Memory B cell (primary cell): ENCODE results near the gene ZNF225.
"Not testable (repeated sequence)": the region's sequence is repeated elsewhere in the genome, so short reads cannot be mapped to it uniquely, and the experiment has no call there.

Source experiments
- ATAC-seq: fragments of 150-1000 bp; cut with Tn5 transposase; 2 replicates; pipeline ENCODE4 v1.10.0; 2021; ENCODE audit warnings: low read depth, mild to moderate bottlenecking, moderate library complexity
- DNase-seq, 2 donors: peaks; one replicate each; pipeline ENCODE4 v3.0.0; 2022; ENCODE audit warnings: low spot score in 2 of 2
- H3K27ac Mint-ChIP-seq: one replicate; pipeline ENCODE4 v1.8.0; 2022; ENCODE audit warnings: mild to moderate bottlenecking, moderate library complexity, mixed read lengths
- H3K27me3 Mint-ChIP-seq: one replicate; pipeline ENCODE4 v1.8.0; 2022; ENCODE audit warnings: mixed read lengths
- H3K36me3 Mint-ChIP-seq: one replicate; pipeline ENCODE4 v1.8.0; 2022; ENCODE audit warnings: mild to moderate bottlenecking, mixed read lengths
- H3K4me1 Mint-ChIP-seq: one replicate; pipeline ENCODE4 v1.8.0; 2022; ENCODE audit warnings: mixed read lengths
- H3K4me3 Mint-ChIP-seq: one replicate; pipeline ENCODE4 v1.8.0; 2022; ENCODE audit warnings: mild to moderate bottlenecking, moderate library complexity, mixed read lengths
- H3K9me3 Mint-ChIP-seq: one replicate; pipeline ENCODE4 v1.8.0; 2022; ENCODE audit warnings: mixed read lengths

The ZNF225 gene

DNA sequence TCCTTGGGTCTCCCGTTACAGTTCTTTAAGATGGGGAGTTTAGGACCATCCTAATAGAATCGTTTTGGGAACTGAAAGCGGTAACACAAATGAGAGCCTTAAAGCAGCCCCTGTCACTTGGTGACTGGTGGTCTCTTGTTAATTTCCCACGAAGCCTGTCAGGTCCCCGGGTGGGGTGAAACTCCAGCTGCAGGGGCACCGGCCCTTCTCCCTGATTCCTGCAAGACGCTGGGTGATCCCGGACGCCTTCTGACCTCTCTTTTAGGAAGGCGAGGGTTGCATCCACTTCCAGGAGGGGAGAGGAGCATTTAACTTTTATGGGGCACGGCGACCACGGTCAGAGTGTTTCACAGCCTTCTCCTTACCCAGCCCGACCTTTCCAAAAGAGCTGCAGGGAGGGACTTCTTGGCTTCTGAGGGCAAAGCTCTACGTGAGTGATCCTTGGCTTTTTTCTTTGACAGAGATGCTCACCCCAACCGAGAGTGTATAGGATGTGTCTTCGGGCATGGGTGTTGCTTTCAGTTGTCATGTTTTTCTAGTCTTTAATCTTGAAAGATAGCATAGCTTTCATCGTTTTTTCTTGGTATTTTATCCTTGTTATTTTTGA is 688 bp downstream of the ZNF225 start:
- H3K36me3 Mint-ChIP-seq = peaks cover 24% of the 10 kb centered on the region
- H3K9me3 Mint-ChIP-seq = peaks cover 7% of the 10 kb centered on the region
- H3K4me3 Mint-ChIP-seq = peak overlapping the region; percentile 98
- H3K27me3 Mint-ChIP-seq = no peaks in the 10 kb centered on the region
- H3K4me1 Mint-ChIP-seq = peaks cover 17% of the 10 kb centered on the region
- DNase-seq (no peak), ATAC-seq (peak; percentile 14)
- H3K27ac Mint-ChIP-seq = peak overlapping the region; percentile 83

DNA sequence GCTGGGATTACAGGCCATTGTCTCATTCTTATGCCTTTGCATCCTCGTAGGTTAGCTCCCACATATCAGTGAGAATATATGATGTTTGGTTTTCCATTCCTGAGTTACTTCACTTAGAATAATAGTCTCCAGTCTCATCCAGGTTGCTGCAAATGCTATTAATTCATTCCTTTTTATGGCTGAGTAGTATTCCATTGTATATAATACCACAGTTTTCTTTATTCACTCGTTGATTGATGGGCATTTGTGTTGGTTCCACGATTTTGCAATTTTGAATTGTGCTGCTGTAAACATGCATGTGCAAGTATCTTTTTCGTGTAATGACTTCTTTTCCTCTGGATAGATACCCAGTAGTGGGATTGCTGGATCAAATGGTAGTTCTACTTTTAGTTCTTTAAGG is 8.0 kb downstream of the ZNF225 start:
- H3K4me3 Mint-ChIP-seq, ATAC-seq, H3K4me1 Mint-ChIP-seq, H3K27me3 Mint-ChIP-seq, H3K27ac Mint-ChIP-seq, DNase-seq: not testable (repeated sequence)
- Mint-ChIP-seq H3K9me3 (peaks cover 27% of the 10 kb centered on the region), H3K36me3 (peaks cover 83% of the 10 kb centered on the region)

DNA sequence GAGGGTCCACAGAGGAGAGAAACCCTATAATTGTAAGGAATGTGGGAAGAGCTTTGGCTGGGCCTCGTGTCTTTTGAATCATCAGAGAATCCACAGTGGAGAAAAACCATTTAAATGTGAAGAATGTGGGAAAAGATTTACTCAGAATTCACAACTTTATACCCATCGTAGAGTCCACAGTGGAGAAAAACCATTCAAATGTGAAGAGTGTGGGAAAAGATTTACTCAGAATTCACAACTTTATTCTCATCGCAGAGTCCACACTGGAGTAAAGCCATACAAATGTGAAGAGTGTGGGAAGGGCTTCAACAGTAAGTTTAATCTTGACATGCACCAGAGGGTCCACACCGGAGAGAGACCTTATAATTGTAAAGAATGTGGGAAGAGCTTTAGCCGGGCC is 18.8 kb downstream of the ZNF225 start:
- ATAC-seq (no peak), DNase-seq (no peak)
- Mint-ChIP-seq H3K9me3 (peaks cover 9% of the 10 kb centered on the region), H3K36me3 (peaks cover 34% of the 10 kb centered on the region), H3K4me1 (no peaks in the 10 kb centered on the region), H3K27ac (no peak overlapping the region), H3K27me3 (no peaks in the 10 kb centered on the region), H3K4me3 (no peak overlapping the region)

DNA sequence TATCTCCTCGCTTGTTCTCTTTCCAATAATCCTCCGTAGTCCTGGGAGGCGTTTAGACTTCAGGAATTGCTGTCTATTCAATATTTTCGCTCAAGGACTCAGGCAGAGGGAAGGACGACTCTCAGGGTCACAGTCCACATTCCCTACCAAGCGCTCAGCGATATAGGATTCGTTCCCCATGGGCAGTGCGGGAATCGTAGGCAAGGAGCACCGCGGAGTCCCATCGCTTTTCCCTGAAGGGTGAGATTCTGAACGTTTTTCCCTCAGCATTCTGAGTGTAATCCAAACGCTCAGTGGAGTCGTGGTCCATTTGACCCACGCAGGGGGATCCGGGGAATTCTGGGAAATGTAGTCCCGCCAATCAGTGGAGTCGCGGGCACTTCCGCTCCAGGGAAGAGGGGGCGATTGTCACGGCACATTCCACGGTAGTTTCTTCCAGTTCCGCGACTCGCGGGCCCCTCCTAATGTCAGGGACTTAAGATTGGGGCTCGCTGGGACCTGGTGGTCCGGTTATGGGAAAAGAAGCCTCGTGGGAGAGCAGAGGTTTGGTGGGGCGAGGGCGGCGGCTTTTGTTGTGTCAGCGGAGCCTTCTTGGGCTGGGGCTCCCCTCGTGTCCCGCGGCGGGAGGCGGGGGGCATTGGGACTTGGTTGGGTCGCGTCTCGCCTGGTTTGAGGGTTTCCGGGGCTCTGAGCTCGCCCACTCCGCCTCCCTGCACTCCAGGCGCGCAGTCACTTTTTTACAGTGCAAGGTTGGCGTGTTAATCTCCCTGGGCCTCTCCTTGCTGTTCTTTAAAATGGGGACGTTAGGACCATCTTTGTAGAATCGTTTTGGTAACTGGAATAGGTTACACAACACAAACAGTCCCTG is 28.2 kb downstream of the ZNF225 start, which contains the start of gene ZNF234:
ZNF234 (plus strand) TSS at position 364 of the 868 bp plus-strand sequence. CDS start 3,079 bp downstream, outside the sequence.
- Mint-ChIP-seq H3K27ac (peak within 1 kb of the TSS; percentile 94), H3K4me3 (peak within 1 kb of the TSS; percentile 96), H3K36me3 (peaks cover 21% of the 10 kb centered on the region), H3K4me1 (peaks cover 13% of the 10 kb centered on the region), H3K27me3 (no peaks in the 10 kb centered on the region), H3K9me3 (peaks cover 5% of the 10 kb centered on the region)
- DNase-seq (peak; percentile 28 to 45), ATAC-seq (peak; percentile 90)

DNA sequence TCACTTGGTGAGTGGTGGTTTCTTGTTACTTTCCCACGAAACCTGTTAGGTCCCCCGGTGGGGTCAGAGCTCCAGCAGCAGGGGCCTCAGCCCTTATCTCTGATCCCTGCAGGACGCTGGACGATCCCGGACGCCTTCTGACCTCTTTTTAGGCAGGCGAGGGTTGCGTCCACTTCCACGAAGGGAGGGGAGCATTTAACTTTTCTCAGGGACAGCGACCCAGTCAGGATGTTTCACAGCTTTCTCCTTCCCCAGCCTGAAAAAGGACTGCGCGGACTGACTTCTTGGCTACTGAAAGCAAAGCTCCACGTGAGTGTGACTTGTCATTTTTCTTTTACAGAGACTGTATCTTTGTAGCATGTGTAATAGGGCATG is 28.8 kb downstream of the ZNF225 start:
- no peak for ATAC-seq
- peaks cover 2% of the 10 kb centered on the region for H3K9me3 Mint-ChIP-seq
- peak overlapping the region; percentile 94 for H3K27ac Mint-ChIP-seq
- peaks cover 13% of the 10 kb centered on the region for H3K4me1 Mint-ChIP-seq
- peak overlapping the region; percentile 96 for H3K4me3 Mint-ChIP-seq
- no peak for DNase-seq
- H3K36me3 Mint-ChIP-seq = peaks cover 21% of the 10 kb centered on the region
- no peaks in the 10 kb centered on the region for H3K27me3 Mint-ChIP-seq

DNA sequence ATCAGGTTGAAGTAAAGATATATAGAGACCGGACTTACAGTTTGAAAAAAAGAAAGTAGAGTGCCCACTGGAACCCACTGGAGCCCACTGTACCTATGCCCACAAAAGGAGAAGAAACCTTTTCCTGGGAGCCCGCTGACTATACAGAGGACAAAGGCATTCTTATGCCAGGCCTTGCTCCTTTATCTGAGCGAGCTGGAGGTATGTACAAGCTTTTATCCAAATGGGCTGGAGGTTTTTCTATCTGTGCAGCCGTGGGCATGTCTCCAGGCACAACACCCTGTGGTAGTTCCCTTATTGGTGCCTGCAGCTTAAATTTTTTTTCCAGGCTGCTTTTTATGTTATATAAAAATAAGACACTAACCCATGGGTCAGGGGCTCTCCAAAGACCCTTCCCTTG is 36.6 kb downstream of the ZNF225 start:
- Mint-ChIP-seq H3K4me1 (no peaks in the 10 kb centered on the region), H3K9me3 (peaks cover 16% of the 10 kb centered on the region), H3K4me3 (no peak overlapping the region), H3K27me3 (no peaks in the 10 kb centered on the region), H3K27ac (no peak overlapping the region), H3K36me3 (peaks cover 68% of the 10 kb centered on the region)
- DNase-seq = no peak
- ATAC-seq = no peak

DNA sequence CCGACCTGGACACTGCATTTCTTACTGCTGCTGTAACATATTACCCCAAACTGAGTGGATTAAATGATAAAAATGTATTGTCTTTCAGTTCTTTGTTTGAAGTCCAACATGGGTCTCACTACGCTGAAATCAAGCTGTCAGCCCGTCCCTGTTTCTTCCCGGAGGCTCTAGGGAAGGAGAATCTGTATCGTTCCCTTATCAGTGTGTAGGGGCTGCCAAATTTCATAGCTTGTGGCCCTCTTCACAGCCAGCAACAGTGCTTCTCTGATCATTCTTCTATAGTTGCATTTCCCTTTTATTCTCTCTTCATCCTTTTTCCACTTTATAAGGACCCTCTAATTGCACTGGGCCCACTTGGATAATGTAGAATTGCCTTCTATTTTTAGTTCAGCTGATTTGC is 38.3 kb downstream of the ZNF225 start:
- DNase-seq (no peak), ATAC-seq (no peak)
- Mint-ChIP-seq H3K4me3 (no peak overlapping the region), H3K4me1 (no peaks in the 10 kb centered on the region), H3K9me3 (peaks cover 19% of the 10 kb centered on the region), H3K36me3 (peaks cover 68% of the 10 kb centered on the region), H3K27ac (no peak overlapping the region), H3K27me3 (no peaks in the 10 kb centered on the region)

DNA sequence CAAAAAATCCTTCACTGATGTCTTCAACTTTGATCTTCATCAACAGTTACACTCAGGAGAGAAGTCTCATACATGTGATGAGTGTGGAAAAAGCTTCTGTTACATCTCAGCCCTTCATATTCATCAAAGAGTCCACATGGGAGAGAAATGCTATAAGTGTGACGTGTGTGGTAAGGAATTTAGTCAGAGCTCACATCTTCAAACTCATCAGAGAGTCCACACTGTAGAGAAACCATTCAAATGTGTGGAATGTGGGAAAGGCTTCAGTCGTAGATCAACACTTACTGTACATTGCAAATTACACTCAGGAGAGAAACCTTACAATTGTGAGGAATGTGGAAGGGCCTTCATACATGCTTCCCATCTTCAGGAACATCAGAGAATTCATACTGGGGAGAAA is 43.3 kb downstream of the ZNF225 start:
- Mint-ChIP-seq H3K4me3 (no peak overlapping the region), H3K27me3 (no peaks in the 10 kb centered on the region), H3K27ac (no peak overlapping the region), H3K9me3 (peaks cover 25% of the 10 kb centered on the region), H3K36me3 (peaks cover 53% of the 10 kb centered on the region), H3K4me1 (no peaks in the 10 kb centered on the region)
- DNase-seq (no peak), ATAC-seq (no peak)

DNA sequence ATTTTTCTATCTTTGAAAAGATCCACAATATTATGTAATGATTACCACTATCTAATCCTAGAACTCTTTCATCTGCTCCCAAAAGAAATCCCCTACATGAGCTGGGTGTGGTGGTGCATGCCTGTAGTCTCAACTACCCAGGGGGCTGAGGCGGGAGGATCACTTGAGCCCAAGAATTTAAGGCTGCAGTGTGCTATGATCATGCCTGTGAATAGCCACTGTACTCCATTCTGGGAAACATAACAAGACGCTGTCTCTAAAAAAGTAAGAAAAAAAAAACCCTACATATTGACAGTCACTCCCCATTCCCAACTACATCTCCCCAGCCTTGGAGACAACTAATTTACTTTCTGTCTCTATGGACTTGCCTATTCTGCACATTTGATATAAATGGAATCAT is 50.6 kb downstream of the ZNF225 start:
- H3K4me1 Mint-ChIP-seq = peaks cover 14% of the 10 kb centered on the region

DNA sequence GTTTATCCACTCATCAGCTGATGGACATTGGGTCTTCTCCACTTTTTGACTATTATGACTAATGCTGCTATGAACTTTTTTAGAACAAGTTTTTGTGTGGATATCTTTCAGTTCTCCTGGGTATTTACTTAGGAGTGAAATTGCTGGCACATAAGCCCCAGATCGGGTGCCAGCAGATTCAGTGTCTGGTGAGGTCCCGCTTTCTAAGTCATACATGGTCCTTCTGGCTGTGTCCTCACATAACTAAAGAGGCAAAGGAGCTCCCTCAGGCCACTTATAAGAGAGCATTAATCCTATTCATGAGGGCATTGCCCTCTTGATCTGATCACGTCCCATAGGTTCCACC is 51.1 kb downstream of the ZNF225 start:
- peaks cover 14% of the 10 kb centered on the region for H3K4me1 Mint-ChIP-seq
- ATAC-seq = no peak
- H3K4me3 Mint-ChIP-seq = peak overlapping the region; percentile 98
- peaks cover 9% of the 10 kb centered on the region for H3K9me3 Mint-ChIP-seq
- no peaks in the 10 kb centered on the region for H3K27me3 Mint-ChIP-seq
- peak overlapping the region; percentile 97 for H3K27ac Mint-ChIP-seq
- DNase-seq = no peak
- peaks cover 18% of the 10 kb centered on the region for H3K36me3 Mint-ChIP-seq

More for the DNA sequence above, 50.6 kb downstream of the ZNF225 start:
- H3K36me3 Mint-ChIP-seq = peaks cover 18% of the 10 kb centered on the region
- no peaks in the 10 kb centered on the region for H3K27me3 Mint-ChIP-seq
- DNase-seq (no peak), ATAC-seq (no peak)
- H3K4me3 Mint-ChIP-seq = no peak overlapping the region
- peaks cover 9% of the 10 kb centered on the region for H3K9me3 Mint-ChIP-seq
- no peak overlapping the region for H3K27ac Mint-ChIP-seq

DNA sequence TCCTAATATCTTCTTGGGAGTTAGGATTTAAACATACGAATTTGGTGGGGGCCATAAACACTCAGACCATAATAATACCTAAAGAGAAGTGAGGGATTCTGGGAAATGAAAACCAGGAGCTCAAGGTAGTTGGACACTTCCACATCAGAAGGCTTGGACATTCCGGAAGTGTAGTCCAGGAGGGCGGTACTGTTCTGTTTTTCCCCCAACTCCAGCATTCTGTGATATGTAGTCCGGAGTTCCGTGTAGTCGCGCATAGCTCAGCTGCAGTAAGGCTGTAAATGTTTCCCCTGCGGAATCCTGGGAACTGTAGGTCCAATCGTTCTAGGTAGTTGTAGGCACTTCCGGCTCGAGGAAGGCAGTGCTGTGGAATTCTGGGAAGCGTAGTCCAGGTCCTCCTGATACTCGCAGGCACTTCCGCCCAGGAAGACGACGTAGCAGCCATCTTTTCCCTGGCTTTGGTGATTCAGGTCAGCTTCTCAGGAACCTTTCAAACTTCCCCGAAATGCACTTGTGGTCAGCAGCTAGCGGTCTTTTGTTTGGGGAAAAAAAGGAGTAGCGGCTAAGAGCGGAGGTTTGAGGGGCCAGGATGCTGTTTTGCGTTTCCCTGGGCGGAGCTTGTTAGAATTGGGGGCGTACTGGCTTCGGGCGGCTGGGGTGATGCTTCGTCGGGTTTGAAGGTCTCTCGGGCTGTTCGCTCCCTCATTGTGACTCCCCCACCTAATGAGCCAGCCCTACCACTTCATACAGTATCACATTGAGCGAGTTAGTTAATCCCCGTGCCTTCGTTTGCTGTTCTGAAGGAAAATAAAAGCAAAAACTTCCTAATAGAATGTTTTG is 51.7 kb downstream of the ZNF225 start, which contains the start of gene ZNF226:
ZNF226 (plus strand) TSS at position 428 of the 840 bp plus-strand sequence. CDS start 4,981 bp downstream, outside the sequence.
- Mint-ChIP-seq H3K4me1 (peaks cover 14% of the 10 kb centered on the region), H3K9me3 (peaks cover 9% of the 10 kb centered on the region), H3K4me3 (peak within 1 kb of the TSS; percentile 98), H3K27me3 (no peaks in the 10 kb centered on the region), H3K36me3 (peaks cover 24% of the 10 kb centered on the region), H3K27ac (peak within 1 kb of the TSS; percentile 97)
- DNase-seq (peak; percentile 43 to 55), ATAC-seq (peak; percentile 93)

DNA sequence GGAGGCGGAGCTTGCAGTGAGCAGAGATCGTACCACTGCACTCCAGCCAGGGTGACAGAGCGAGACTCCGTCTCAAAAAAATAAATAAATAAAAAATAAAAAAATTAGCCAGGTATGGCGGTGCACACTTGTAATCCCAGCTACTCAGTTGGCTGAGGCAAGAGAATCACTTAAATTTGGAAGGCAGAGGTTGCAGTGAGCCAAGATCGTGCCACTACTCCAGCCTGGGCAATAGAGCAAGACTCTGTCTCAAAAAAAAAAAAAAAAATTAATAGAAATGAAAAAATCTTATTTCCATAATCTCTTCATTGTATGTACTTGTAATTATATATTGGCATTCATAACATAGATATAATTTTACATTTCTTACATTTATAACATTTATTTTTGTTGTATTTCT is 57.5 kb downstream of the ZNF225 start:
- Mint-ChIP-seq H3K36me3 (peaks cover 70% of the 10 kb centered on the region), H3K9me3 (peaks cover 22% of the 10 kb centered on the region)
- not testable (repeated sequence) for H3K27me3 Mint-ChIP-seq, H3K27ac Mint-ChIP-seq, ATAC-seq, DNase-seq, H3K4me1 Mint-ChIP-seq, H3K4me3 Mint-ChIP-seq

DNA sequence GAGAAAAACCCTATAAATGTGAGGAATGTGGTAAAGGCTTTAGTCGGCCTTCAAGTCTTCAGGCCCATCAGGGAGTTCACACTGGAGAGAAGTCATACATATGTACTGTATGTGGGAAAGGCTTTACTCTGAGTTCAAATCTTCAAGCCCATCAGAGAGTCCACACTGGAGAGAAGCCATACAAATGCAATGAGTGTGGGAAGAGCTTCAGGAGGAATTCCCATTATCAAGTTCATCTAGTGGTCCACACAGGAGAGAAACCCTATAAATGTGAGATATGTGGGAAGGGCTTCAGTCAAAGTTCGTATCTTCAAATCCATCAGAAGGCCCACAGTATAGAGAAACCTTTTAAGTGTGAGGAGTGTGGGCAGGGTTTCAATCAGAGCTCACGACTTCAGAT is 63.4 kb downstream of the ZNF225 start:
- ATAC-seq = no peak
- Mint-ChIP-seq H3K9me3 (peaks cover 31% of the 10 kb centered on the region), H3K27ac (no peak overlapping the region), H3K4me3 (no peak overlapping the region), H3K27me3 (no peaks in the 10 kb centered on the region), H3K4me1 (no peaks in the 10 kb centered on the region), H3K36me3 (peaks cover 61% of the 10 kb centered on the region)
- no peak for DNase-seq

DNA sequence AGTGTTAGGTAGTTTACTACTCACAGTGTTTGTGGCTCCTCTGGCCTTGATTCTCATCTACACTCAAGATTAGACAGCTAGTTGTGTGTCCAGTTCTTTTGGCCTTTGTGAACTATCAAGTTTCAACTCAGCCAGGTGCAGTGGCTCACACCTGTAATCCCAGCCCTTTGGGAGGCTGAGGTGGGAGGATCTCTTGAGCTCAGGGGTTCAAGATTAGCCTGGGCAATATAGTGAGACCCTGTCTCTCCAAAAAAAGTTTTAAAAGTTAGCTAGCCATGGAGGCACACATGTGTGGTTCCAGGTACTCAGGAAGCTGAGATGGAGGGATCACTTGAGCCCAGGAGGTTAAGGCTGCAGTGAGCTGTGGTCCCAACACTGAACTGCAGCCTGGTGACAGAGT is 67.8 kb downstream of the ZNF225 start:
- Mint-ChIP-seq H3K9me3 (peaks cover 27% of the 10 kb centered on the region), H3K4me3 (no peak overlapping the region), H3K36me3 (peaks cover 22% of the 10 kb centered on the region), H3K4me1 (no peaks in the 10 kb centered on the region), H3K27me3 (no peaks in the 10 kb centered on the region), H3K27ac (no peak overlapping the region)
- ATAC-seq (no peak), DNase-seq (no peak)
